Stimulated activated CD4-positive, alpha-beta T cell treated with anti-CD3 and anti-CD28 coated beads, TNF-alpha, amount 100 ng/mL, for 4 hours (primary cell): ENCODE measurements around the gene MAP1LC3A.
A peak's percentile ranks its signal among the peaks of the same experiment; 100 is the strongest.

ENCODE experiments used
- DNase-seq, 3 experiments: peaks; one replicate each; pipeline ENCODE4 v3.0.0-alpha.2; 2020; ENCODE audit warnings: low read depth in 3 of 3

Gene MAP1LC3A

DNA sequence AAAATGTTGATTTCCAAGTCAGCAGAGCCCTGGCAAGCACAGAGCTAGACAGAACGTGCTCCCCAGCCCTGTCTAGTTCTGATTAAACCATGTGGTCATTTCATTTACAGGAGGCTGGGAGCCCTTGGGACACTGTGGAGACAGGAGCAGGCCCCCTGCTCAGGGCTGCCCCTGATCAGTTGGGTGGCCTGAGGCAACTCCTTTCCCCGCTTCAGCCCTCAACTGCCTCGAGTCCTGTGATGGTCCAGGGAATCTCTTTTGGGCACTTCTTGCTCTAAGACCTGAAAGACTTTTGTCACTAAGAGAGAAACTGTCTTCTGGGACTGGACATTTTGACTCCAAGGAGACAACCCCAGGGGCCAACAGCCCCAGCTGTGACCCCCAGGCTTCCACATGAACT is 28.8 kb upstream of the MAP1LC3A start:
- DNase-seq = no peak

DNA sequence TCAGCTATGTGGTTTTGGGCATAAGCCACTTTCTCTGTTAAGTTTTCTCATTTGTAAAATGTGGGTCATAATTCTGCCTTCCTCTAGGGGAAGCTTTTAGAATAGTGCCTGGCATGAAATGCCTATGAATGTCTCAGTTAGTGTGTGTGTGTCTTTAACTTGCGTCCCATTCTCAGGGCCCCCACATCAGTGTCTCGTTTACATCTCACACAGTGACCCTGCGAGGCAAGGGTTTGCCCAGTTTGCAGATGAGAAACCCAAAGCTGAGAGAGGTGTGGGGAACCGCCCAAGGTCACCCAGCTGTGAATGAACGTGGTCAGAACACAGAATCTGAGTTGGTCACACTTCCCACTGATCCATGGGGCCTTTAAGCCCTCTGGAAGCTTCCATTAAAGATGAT is 28.2 kb upstream of the MAP1LC3A start:
- DNase-seq = no peak

DNA sequence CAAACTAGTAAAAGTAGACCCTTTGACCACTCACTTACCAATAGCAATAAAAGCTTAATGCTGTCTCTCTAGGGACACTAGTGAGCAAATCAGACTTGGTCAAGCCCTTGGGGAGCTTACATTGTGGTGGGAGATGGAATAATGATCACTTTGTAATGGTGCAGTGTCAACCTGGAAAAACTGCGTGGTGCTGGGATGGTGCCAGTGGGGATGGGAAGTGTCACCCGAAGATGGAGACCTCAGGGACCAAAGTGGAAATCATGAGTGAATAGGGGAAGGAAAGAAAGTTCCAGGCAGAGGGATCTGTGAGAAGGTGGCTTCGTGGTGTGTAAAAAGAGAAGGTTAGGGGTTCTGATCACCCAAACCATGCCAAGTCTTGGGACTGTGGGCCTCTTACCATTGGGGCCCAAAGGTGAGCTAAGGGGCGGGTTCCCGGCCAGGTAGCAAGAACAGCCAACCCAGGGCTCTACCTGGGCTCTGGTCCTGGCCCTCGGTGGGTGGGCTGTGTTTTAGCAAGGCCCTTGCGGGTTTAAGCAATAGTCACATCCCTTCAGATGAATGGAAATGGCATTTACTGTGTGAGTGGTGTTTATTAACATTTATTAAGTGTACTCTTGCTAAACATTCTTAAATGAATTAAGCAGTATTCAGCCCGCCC is 26.8 kb upstream of the MAP1LC3A start:
- DNase-seq = no peak

DNA sequence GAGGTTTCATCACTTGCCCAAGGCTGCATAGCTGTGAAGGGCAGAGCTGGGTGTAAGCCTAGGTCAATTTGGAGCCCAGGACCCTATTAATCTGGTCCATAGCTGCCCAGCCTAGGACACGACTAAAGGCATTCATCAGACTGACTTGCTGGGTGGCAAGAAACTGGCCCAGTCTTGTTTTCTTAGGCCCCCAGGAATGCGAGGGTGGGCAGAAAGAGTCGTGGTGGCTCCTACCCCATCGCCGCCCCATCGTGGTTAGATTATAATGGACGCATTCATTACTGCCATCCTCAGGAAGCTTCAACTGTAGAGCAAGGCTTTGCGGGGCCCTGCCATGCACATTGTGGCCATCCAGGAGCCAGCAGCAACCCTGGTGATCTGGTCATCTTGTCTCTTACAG is 26.2 kb upstream of the MAP1LC3A start:
- no peak for DNase-seq

DNA sequence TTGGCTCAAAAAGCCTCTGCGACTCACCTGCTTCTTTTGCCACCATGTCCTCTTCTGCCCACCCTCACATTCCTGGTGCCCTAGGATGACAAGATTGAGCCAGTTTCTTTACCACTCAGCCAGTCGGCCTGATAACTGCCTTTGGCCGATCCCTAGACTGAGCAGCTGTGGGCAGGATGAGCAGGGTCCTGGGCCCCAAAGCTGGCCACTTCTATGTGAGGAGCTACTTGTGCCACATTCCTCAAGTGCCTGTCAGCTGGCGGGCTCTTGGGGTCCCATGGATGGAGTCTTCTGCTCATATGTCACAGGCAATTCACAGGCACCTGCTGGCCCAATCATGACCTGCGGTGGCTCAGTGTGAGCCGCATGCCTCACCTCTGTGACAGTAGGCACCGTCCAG is 25.8 kb upstream of the MAP1LC3A start:
- no peak for DNase-seq

DNA sequence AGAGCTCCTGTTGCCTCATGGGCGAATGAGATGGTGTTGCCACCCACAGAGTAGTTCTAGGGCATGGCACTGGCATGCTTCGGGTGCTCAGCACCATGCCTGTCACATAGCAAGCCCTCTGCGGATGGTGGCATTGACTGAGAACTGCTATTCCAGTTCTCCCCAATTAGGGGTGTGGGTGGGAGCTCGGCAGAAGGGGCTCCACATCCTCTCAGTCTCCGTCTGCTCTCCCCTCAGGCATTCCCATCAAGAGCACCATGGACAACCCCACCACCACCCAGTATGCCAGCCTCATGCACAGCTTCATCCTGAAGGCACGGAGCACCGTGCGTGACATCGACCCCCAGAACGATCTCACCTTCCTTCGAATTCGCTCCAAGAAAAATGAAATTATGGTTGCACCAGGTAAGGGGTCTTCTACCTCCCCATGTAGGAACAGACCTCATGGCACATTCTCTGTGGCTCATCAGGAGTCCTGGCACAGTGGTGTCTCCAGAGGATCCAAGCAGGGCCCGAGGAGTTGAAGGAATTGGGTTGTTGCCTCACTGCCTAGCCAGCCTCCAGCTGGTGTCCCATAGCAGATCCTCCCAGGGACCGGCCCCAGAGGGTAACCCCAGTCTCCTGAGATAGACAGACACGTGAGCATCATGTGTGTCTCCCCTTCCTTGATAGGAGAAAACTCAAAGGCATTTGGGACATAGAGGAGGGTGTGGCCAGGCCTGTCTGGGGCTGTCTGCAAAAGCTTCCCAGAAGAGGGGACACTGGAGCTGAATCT is 23.9 kb upstream of the MAP1LC3A start:
- DNase-seq = no peak

DNA sequence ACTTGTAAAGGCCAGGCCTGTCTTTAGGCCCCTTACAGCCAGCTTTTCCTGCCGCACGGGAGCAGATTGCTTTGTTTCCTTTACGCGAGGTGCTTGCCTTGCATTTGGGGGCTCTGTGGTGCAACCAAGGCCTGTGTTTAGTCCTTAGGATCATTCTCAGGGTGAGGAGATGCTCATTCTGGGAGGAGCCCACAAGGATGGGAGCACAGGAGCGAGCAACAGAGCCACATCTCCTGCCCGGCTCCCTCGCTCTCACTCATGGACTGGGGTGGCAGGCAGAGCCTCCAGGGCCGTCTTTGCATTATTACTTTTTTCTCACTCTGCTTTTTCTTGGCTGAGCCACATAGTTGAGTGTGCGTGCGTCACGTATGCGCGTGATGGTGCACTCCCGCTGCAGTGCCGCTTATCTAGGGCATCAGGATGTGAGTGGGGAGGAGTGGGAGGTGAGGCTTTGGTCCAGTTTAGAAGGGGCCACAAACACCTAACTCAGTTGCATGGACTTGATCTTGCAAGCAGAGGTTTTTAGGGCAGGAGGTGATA is 23.1 kb upstream of the MAP1LC3A start:
- no peak for DNase-seq

DNA sequence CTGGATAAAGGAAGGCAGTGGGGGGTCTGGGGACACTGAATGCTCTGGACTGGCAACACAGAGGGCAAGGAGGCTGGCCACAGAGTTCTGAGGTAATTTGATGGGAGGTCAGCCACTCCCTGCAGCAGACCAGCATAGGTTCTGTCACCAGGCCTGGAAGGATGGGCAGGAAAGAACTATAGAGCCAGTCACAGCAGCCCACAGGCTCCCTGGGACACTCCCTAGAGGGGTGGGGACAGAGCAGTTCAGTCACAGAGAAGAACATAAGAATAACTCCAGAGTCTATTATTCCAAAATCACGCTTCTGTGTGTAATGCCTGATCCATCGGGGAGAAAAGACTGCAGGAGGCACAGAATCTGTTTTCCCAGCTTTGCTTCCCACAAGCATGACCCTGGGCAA is 22.7 kb upstream of the MAP1LC3A start:
- no peak for DNase-seq

DNA sequence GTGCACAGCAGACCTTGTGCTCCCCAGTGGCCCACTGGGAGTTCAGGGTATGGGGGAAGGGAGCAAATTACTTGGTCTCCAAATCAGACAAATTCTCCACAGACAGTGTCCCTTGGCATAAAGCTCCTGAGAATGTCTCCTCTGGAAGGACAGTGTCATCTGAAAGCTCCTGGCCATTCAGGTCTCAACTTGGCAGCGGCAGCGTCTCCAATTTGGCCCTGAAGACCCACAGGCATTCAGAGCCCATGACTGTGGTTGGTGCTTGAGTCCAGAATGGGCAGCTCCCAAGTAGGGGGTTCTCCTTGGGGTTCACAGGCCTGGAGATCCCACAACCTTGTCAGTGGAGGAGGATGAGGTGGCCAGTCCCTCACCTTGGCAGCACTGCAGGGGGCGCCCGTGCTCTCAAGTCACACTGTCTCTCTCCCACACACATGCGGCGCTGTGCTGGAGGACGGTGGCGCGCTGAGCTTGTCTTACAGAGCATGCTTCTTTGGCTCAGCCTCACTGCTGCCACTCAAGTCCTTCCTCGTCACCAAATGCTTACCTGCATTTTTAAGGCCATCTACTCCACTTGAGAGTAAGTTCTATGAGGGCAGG is 21.6 kb upstream of the MAP1LC3A start:
- no peak for DNase-seq

DNA sequence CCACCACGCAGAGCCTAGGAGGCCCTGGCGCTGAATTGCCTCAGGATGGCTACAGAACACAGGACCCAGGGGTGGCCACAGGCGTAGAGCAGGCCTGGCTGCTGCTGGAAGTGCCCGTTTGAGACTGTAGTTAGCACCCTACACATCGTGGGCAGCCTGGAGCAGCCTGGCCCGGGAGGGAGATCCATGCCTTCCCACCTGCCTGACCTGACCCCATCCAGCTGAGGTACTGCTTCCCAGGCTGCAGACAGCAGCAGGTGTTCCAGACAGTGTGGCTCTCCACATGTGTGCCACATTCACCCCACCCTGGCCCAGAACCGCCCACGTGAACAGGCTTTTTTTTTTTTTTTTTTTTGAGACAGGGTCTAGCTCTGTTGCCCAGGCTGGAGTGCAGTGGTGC is 20.9 kb upstream of the MAP1LC3A start:
- no peak for DNase-seq

DNA sequence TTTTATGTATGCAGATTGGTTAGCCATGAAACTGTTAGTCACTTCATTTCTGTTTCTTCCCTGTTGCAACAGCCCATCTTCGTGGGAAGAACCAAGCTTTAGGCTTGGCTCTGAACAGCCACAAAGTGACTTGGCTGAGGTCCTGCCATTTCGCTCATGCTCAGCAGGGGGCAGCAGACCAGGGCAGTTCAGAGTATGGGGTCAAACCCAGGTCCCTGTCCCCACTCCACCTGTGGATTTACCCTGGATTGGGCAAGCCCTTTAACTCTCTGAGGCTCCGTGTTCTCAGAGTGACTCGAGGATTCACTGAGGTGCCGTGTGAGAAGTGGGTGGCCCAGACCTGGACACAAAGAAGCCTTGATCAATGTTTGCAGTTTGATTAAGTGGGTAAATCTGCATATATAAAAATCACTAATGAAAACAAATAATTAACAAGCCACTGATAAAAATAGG is 19.8 kb upstream of the MAP1LC3A start:
- DNase-seq = peak in 1 of 3 experiments; percentile 33

DNA sequence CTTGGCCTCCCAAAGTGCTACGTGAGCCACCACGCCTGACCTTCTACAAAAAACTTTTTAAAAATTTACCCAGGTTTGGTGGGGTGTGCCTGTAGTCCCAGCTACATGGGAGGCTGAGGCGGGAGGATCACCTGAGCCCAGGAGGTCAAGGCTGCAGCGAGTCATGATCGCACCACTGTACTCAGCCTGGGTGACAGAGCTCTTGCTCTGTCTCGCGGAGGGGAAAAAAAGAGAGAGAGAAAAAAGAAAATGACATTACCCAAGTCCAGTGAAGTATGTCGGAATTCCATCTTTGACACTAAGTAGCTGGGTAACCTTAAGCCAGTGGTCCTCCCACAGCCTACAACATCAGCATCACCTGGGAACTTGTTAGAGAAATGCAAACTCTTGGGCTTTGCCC is 18.8 kb upstream of the MAP1LC3A start:
- DNase-seq = no peak

DNA sequence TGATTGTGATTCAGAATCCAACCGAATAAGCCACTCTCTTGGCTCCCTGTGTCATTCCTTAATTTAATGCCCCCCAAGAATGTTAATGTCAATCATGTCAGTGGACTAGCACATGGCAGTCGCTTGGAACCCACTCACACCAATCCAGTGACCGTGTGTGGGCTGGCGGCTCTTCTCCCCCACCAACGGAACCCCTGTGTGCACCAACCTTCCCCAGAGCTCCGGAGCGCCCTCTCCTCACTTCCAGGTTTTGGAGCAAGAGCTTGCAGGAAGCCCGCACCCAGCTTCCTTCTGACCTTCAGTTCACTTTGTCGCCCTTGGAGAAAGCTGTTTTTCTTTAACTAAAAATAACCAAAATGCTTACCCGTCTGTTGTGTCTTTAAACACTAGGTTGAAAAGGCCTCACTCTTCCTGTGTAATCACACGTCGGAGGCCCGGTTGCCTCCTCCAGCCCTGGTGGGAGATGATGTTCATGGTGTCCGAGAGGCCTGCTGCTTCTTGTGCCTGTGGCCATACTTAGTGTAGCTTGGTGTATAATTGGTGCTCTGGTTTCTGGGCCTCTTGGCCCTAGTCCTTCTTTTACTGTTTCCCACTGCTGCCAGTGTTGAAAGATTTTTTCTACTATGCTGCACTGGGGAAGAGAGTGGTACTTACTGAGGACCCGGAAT is 17.8 kb upstream of the MAP1LC3A start:
- no peak for DNase-seq

DNA sequence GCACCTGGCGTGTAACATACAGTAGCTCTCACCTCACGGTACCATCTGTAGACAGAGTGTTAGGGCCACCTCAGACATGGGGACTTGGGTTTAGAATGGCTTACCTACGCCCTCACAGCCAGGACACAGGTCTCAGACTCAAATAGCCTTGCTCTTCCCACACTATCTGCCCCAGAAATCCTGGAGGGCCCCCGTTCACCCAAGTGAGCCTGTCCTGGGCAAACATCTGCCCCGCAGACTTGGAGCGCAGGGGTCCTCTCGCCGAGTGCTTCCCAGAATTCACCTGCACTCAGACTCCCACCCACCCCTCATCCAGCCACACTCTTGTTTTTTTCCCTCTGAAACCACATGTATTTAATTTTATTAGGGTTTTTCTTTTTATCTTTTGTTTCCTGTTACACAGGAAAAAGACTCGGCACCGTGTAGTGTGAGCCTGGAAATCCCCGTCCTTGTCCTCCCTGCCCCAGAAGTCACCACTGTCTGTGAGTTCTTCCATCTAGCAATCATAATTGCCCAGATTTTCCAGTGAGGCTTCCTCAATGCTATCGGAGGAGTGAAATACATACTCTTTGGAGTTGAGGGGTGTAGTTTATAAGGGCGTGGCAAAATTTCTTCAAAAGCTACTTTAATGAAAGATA is 17.1 kb upstream of the MAP1LC3A start:
- no peak for DNase-seq

DNA sequence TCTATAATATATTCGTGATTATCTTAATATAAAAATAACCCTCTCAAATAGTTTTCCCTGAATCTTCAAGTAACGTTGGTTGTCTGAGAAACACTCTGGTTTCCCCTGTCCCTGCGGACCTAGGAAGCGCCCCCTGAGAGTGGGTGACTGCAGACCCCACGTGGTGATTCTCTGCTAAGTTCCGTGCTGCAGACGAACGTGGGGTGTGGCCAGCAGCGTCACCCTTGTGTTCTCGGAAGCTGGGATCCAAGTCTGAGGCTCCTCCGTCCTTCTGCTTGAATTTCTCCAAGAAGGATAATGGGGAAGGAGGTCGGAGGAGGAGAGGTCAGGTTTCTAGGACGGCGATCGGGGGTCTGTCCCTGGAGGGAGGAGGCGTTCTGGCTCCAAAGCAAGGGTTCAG is 16.6 kb upstream of the MAP1LC3A start:
- no peak for DNase-seq

DNA sequence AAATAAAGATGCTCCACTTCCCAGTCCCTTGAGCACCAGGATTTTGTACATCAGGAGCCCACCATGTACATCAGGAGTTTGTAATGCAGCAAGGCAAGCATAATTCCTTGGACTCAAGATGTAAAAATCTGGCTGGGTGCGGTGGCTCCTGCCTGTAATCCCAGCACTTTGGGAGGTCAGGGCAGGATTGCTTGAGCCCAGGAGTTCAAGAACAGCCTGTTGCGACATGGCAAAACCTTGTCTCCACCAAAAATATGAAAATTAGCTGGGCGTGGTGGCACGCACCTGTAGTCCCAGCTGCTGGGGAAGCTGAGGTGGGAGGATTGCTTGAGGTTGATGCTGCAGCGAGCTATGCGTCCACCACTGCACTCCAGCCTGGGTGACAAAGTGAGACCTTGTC is 16.1 kb upstream of the MAP1LC3A start:
- no peak for DNase-seq

DNA sequence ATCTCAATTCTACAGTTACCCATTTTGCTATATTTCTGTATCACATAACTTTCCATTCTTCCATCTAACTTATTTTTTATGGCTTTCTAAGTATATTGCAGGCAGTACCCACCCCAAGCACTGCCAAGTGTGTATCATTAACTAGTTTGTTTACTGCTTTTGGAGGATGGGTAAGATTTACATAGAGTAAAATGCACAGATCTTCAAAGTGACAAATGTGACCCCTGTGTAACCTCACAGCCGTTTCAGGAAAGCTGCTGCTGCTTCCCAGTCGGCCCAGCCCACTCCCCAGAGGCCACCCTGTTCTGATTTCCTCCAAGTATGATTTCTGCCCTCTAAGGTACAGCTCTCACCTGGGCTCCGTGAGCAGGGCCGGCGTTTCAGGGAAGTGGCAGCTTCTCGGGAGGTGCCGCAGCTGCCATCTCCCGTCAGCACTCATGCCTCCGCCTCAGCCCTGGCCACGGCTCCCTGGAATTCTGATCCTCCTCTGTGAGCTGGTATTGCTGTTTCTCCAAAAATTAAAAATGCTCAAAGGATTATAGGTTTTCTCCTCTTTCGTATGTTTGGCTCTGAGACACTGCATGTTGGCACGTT is 15.0 kb upstream of the MAP1LC3A start:
- no peak for DNase-seq

DNA sequence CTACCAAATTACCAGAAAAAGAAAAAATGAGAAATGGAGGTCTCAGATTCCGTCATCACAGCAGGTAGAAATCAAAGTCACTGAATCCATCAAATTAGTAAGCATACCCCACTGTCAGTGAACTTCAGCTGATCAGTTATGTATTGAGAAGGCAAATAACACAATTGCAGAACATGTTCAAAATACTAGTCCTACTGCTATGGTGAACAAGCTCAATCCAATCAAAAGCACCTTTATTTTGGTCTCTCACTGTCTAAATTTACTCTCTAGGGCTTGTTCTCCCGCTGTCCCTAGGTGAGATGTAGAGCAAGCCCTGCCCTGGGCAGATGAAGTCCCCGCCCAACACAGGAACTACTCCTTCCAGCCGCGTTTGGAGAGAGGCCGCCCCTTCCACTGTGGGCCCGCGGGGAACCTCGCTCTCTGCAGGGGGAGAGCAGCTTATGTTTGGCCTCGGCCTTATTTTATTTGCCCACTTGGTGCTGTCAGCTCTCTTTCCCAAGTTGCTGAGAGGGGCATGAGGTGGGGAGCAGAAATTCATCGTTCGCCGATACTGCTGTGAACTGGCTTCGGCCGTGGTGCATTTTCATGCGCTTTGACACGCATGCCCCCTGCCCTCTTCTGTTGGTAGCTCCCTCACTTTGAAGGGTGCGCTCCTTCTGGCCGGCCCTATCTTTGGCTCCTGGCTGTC is 14.3 kb upstream of the MAP1LC3A start:
- no peak for DNase-seq

DNA sequence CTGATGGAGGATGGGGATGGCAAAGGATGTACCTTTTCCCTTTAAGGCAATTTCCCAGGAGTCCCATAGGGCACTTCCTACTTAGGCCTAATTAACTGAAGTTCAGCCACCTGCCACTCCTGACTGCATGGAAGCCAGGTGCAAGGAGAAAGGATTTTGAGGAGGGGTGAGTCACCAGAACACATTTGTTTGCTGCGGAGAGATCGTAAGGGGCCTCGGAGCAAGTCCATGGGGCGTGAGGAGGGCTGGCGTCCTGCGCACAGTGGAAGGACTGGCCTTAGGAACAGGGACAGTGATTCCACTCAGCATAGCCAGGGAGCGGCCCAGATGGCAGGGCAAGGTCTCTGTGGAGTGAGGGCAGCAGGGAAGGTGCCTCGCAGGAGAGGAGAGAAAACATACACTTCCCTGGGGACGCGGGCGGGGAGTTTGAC is 11.8 kb upstream of the MAP1LC3A start:
- no peak for DNase-seq

DNA sequence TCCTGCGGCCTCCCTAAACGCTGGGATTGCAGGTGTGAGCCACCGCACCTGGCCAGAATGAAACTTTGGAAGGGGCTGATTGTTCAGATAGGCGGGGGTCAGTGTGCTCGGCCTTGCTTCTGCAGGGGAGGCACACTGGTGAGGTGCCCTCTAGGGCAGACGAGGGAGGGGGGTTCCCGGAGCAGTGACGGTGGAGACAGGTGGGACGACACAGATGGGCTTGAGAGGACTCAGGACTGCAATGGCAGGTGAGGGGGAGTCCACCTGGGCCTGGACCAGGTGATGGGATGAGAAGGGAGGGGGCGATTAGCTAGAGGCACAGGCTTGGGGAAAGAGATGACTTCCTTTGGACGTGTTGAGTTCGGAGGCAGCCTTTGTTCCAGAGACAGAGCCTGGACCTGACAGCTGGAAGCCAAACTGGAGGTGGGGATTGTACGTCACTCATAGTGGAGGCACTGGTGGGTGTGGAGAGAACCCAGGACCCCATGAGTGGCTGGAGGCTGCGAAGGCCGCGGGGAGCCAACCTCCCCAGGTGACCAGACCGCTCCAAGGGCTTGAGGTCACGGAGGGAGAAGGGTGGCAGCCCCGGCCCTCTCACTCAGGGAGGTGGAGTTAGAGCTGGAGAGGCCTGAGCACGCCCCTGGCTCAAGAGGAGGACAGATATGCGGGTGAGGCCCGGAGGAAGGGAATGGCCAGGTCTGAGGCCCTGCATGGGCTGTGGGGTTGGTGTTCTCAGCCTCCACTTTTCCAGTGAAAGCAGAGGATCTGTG is 10.5 kb upstream of the MAP1LC3A start:
- no peak for DNase-seq
